K562 (cell line): ENCODE measurements around the gene PACSIN3. TPM values are rescaled to one million over a fixed set of nuclear protein-coding genes. Genes with fewer than 3 reads are reported as not detected.

Experiments
- ATAC-seq: fragments of 200-7000 bp; cut with Tn5 transposase; 3 replicates; pipeline ENCODE4 v1.9.1; 2020; ENCODE audit warnings: moderate library complexity
- BruUV-seq: library from RNA; stranded (reverse); fragments of 400-500 nt; replicated peaks from 2 replicates; lab custom pipeline; 2021; lab: Mats Ljungman, UMichigan
- CTCF ChIA-PET: fragments of 300-600 bp; formaldehyde crosslinking; extraction: SDS; loops from one replicate; lab custom pipeline; 2021; ENCODE audit warnings: low intra/inter-chr PET ratio; lab: Yijun Ruan, JAX
- POLR2A ChIA-PET: fragments of 300-600, 350-650 bp; sonication (Branson Sonifier 250); formaldehyde crosslinking; extraction: SDS; loops from one replicate; lab custom pipeline; 2021; ENCODE audit warnings: antibody characterized with exemption, inconsistent platforms; lab: Yijun Ruan, JAX
- DNase-seq, 4 experiments: peaks; one replicate each; pipeline versions ENCODE4 v3.0.0 to v3.0.0-alpha.2; 2011 to 2018; ENCODE audit warnings: low spot score in 3 of 4, mixed read lengths in 3 of 4; ENCODE audit errors: extremely low read depth in 1 of 4
- FAIRE-seq: peaks from 2 replicates; lab custom pipeline; 2011; peaks lifted over from hg19 to GRCh38; lab: Jason Lieb, UNC
- H2AFZ ChIP-seq: 2 replicates; pipeline ENCODE4 v1.6.0; 2011; ENCODE audit warnings: low read depth, low read length, control low read depth, inconsistent platforms
- H3K27ac ChIP-seq: fragments of 200-600 bp; 3 replicates; pipeline ENCODE4 v1.8.0; 2011; ENCODE audit warnings: low read depth, mild to moderate bottlenecking, control low read depth, inconsistent platforms, low read length, moderate library complexity, mixed read lengths; ENCODE audit errors: extremely low read depth
- H3K27me3 ChIP-seq, 2 experiments: fragments of 300-600 bp in 1 of 2; 2 replicates in 1 of 2; 3 replicates in 1 of 2; pipeline versions ENCODE4 v1.6.0 to v1.8.0; 2011; ENCODE audit warnings: inconsistent platforms in 2 of 2, low read length in 2 of 2, mild to moderate bottlenecking in 1 of 2, mixed read lengths in 1 of 2, moderate library complexity in 1 of 2; ENCODE audit not compliant: control insufficient read depth in 2 of 2, insufficient read depth in 2 of 2
- H3K36me3 ChIP-seq: fragments of 300-600 bp; 3 replicates; pipeline ENCODE4 v1.8.0; 2011; ENCODE audit warnings: mild to moderate bottlenecking, low read length, inconsistent platforms; ENCODE audit not compliant: control insufficient read depth, insufficient read depth
- H3K4me1 ChIP-seq, 2 experiments: fragments of 200-600 bp in 1 of 2; replicated peaks in 1 of 2; 2 replicates in 1 of 2; 3 replicates in 1 of 2; pipeline versions ENCODE4 v1.5.1 to v1.8.0; 2011; ENCODE audit warnings: inconsistent platforms in 2 of 2, low read length in 2 of 2, mild to moderate bottlenecking in 1 of 2, mixed read lengths in 1 of 2, moderate library complexity in 1 of 2; ENCODE audit not compliant: control insufficient read depth in 2 of 2, insufficient read depth in 2 of 2
- H3K4me2 ChIP-seq: 2 replicates; pipeline ENCODE4 v1.6.1; 2011; ENCODE audit warnings: low read length, control low read depth, inconsistent platforms, mixed read lengths; ENCODE audit not compliant: insufficient read depth
- H3K4me3 ChIP-seq: fragments of 200-600 bp; sonication (generic), shearing (Covaris generic); 2 replicates; pipeline ENCODE4 v1.5.1; 2016; ENCODE audit warnings: control low read depth, inconsistent platforms
- H3K79me2 ChIP-seq: fragments of 200-600 bp; 3 replicates; pipeline ENCODE4 v1.8.0; 2011; ENCODE audit warnings: low read length, inconsistent platforms; ENCODE audit not compliant: control insufficient read depth, insufficient read depth
- H3K9ac ChIP-seq, 2 experiments: 2 replicates each; pipeline versions ENCODE4 v1.6.0 to v1.6.1; 2011; ENCODE audit warnings: low read depth in 2 of 2, low read length in 2 of 2, control low read depth in 1 of 2, inconsistent platforms in 1 of 2, mild to moderate bottlenecking in 1 of 2, mixed read lengths in 1 of 2; ENCODE audit not compliant: insufficient read depth in 1 of 2
- H3K9me1 ChIP-seq: one replicate; pipeline ENCODE4 v1.6.0; 2011; ENCODE audit warnings: inconsistent platforms, mild to moderate bottlenecking, low read length, moderate library complexity; ENCODE audit not compliant: control insufficient read depth, insufficient read depth
- H3K9me3 ChIP-seq: replicated peaks from 2 replicates; pipeline ENCODE4 v1.5.1; 2011; ENCODE audit warnings: low read depth, low read length, inconsistent platforms; ENCODE audit not compliant: control insufficient read depth, insufficient read depth
- H4K20me1 ChIP-seq: replicated peaks from 2 replicates; pipeline ENCODE4 v1.6.1; 2011; ENCODE audit warnings: low read length, inconsistent platforms, mixed read lengths; ENCODE audit not compliant: control insufficient read depth, insufficient read depth
- BCOR ChIP-seq: fragments of 450-650 bp; IDR thresholded peaks from 2 replicates; pipeline ENCODE4 v1.6.1; 2016
- IRF2 ChIP-seq: sonication (generic); formaldehyde crosslinking; IDR thresholded peaks from 2 replicates; pipeline ENCODE4 v1.8.1; 2022; ENCODE audit warnings: mild to moderate bottlenecking, missing genetic modification reagents
- MTF1 ChIP-seq: fragments of 250-450 bp; sonication (Bioruptor Pico); IDR thresholded peaks from 2 replicates; pipeline ENCODE4 v1.9.0; 2021; ENCODE audit warnings: moderate library complexity, mild to moderate bottlenecking, inconsistent platforms, borderline replicate concordance
- POLR3G ChIP-seq: IDR thresholded peaks from 2 replicates; pipeline ENCODE4 v1.6.1; 2011; ENCODE audit not compliant: insufficient read length, insufficient replicate concordance; ENCODE audit errors: extremely low read depth
- RFX1 ChIP-seq: fragments of 450-650 bp; IDR thresholded peaks from 2 replicates; pipeline ENCODE4 v1.6.1; 2016; ENCODE audit warnings: mild to moderate bottlenecking, moderate library complexity
- ZFP36 ChIP-seq: fragments of 150-350 bp; IDR thresholded peaks from 2 replicates; pipeline ENCODE4 v1.6.1; 2018; ENCODE audit warnings: low read length, low read depth; ENCODE audit not compliant: partially characterized antibody
- ZNF699 ChIP-seq: fragments of 250-450 bp; sonication (Bioruptor Pico); IDR thresholded peaks from 2 replicates; pipeline ENCODE4 v1.8.0; 2021; ENCODE audit warnings: mild to moderate bottlenecking, moderate library complexity; ENCODE audit not compliant: insufficient replicate concordance
- WGBS: fragments of 100-300 bp; shearing (Covaris generic); methylation state at CpG from one replicate; pipeline ENCODE4 v1.1.6; 2016; ENCODE audit warnings: low coverage, mixed read lengths; ENCODE audit not compliant: insufficient coverage; ENCODE audit errors: missing lambda C conversion rate; 5-methylcytosine and 5-hydroxymethylcytosine counted together
- in situ Hi-C: fragments of 300-500 bp; cut with MboI; formaldehyde crosslinking; loops from 4 replicates; pipeline ENCODE4 v1.15.0; 2018; ENCODE audit warnings: inconsistent platforms, mixed read lengths
- intact Hi-C: fragments of 100-400 bp; cut with micrococcal nuclease; formaldehyde crosslinking; loops from 2 replicates; pipeline ENCODE4 v1.14.2; 2022
- polyA plus RNA-seq, 8 experiments: library from polyadenylated mRNA; depleted of rRNA in 4 of 8; stranded (reverse) in 5 of 8; unstranded in 3 of 8; fragments of >200 nt; fragmentation: Nextera tagmentation in 2 of 8; fragmentation: Illumina TruSeq in 1 of 8; extraction: Ambion mirVana in 2 of 8; extraction: Trizol in 1 of 8; gene quantifications; 2 replicates each; pipeline versions ENCODE4 v1.2.1 to v1.2.3, GENCODE V29; 2011 to 2014; ENCODE audit warnings: inconsistent platforms in 1 of 8, missing spikeins in 1 of 8
- total RNA-seq, 7 experiments: library from RNA; depleted of rRNA in 6 of 7; stranded (reverse); fragments of >200 nt in 6 of 7; fragmentation: Illumina TruSeq in 2 of 7; extraction: Trizol in 2 of 7; gene quantifications; 2 replicates each; pipeline versions ENCODE4 v1.2.1 to v1.2.3, GENCODE V29; 2011 to 2021; ENCODE audit warnings: low replicate concordance in 1 of 7
- TF ChIP-seq, protein P1 (sequence below): fragments of 450-650 bp; formaldehyde crosslinking; IDR thresholded peaks from 2 replicates; pipeline ENCODE4 v1.4.0; 2020; ENCODE audit warnings: mild to moderate bottlenecking, moderate library complexity
- TF ChIP-seq, protein P2 (sequence below), 2 experiments: fragments of 450-650 bp in 1 of 2; IDR thresholded peaks; 2 replicates each; pipeline ENCODE4 v1.6.1; 2011 to 2017; ENCODE audit warnings: low read depth in 2 of 2, antibody characterized with exemption in 1 of 2, borderline replicate concordance in 1 of 2, low read length in 1 of 2, mild to moderate bottlenecking in 1 of 2, mixed read lengths in 1 of 2; ENCODE audit not compliant: control insufficient read depth in 1 of 2

The PACSIN3 gene
- total and polyA plus RNA-seq, 9 of the 15 experiments (the other 6 are each of a cell fraction or from before 2014, with no cell fraction given) = 0.13 to 18.1 (median 7.1) TPM

DNA sequence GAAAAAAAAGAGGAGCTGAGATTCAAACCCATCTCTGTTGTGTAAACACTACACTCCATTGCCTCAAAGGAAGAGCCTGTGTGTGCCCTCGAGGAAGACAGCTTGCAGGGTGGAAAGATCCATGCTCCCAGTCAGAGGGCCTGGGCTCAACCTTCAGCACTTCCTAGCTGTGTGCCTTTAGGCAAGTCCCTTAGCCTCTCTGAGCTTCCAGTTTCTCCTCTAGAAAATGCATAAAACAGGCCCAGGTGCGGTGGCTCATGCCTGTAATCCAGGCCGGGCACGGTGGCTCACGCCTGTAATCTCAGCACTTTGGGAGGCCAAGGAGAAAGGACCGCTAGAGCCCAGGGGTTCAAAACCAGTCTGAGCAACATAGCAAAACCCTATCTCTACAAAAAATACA, 5.0 kb downstream of the PACSIN3 start:
- no peak overlapping the region for H3K27ac ChIP-seq

DNA sequence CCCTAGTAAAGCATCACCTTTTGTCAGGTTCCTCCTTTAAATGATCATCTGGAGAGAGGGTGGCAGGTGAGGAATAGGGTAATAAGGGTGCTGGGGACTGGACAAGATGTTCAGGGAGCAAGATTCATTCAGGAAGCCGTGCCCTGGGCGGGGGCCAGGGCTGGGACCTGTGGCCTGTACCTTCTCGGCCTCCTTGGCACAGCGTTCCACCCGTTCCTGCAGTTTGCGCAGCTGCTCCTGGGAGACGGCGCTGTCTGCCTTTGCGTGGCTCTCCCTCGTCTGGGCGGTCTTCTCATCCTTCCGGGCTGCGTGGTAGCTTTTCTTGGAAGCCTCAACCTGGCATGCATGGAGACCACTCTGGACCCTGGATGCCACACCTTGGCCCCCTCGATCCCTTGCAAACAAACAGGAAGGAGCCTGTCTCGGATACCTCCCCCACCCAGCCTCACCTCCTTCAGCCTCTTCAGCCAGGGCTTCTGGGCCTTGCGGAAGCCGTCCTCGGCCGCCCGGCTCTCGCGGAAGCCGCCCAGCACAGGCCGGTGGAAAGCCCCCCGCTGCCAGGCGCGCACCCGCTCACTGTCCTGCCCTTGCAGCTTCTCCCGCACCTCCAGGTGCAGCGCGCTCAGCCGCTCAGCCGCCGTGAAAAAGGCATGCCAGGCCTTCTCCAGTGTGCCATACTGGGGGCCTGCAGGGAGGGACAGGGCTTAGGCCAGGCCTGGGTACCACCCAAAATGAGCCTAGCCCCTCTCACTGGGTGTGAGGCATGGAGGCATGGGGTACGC, 6.0 kb downstream of the PACSIN3 start:
- intact Hi-C loops = no loop called here
- no peak overlapping the region for H3K4me3 ChIP-seq
- no peak overlapping the region for H3K27ac ChIP-seq
- H3K79me2 ChIP-seq = peaks cover 15% of the 10 kb centered on the region
- no peak for ATAC-seq
- peaks cover 16 to 41% of the 10 kb centered on the region in 2 experiments for H3K4me1 ChIP-seq
- DNase-seq = no peak
- H4K20me1 ChIP-seq = 0 out of 2 replicates have a peak, but pooled peaks cover 6% of the 10 kb centered on the region
- no TSS peak for BruUV-seq
- H3K27me3 ChIP-seq = no peaks in the 10 kb centered on the region
- POLR2A ChIA-PET = interaction anchor here (0.6 to 0.8 kb wide), 4 partner anchors 22 to 236 kb away, joined by 3 read pairs; no protein-coding TSS in a partner anchor
- CTCF ChIA-PET = no interaction called here
- FAIRE-seq = no peak
- peak overlapping the region in 1 of 2 experiments; percentile 18; a peak in 1 of 4 replicates for H3K9ac ChIP-seq
- 85% methylated on average over 32 of the region's 35 CpGs for WGBS
- H3K36me3 ChIP-seq = peaks cover 17% of the 10 kb centered on the region; the same call in 2 of the 3 replicates
- no peaks in the 10 kb centered on the region for H3K9me3 ChIP-seq
- H3K4me2 ChIP-seq = no peak overlapping the region
- TF ChIP-seq MTF1 = no peak
- no peak for TF ChIP-seq RFX1
- TF ChIP-seq, protein P1, sequence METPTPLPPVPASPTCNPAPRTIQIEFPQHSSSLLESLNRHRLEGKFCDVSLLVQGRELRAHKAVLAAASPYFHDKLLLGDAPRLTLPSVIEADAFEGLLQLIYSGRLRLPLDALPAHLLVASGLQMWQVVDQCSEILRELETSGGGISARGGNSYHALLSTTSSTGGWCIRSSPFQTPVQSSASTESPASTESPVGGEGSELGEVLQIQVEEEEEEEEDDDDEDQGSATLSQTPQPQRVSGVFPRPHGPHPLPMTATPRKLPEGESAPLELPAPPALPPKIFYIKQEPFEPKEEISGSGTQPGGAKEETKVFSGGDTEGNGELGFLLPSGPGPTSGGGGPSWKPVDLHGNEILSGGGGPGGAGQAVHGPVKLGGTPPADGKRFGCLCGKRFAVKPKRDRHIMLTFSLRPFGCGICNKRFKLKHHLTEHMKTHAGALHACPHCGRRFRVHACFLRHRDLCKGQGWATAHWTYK (CRISPR knock-in tag) = no peak
- TF ChIP-seq IRF2 = no peak
- no peak for TF ChIP-seq ZNF699 (CRISPR knock-in tag)
- TF ChIP-seq, protein P2, sequence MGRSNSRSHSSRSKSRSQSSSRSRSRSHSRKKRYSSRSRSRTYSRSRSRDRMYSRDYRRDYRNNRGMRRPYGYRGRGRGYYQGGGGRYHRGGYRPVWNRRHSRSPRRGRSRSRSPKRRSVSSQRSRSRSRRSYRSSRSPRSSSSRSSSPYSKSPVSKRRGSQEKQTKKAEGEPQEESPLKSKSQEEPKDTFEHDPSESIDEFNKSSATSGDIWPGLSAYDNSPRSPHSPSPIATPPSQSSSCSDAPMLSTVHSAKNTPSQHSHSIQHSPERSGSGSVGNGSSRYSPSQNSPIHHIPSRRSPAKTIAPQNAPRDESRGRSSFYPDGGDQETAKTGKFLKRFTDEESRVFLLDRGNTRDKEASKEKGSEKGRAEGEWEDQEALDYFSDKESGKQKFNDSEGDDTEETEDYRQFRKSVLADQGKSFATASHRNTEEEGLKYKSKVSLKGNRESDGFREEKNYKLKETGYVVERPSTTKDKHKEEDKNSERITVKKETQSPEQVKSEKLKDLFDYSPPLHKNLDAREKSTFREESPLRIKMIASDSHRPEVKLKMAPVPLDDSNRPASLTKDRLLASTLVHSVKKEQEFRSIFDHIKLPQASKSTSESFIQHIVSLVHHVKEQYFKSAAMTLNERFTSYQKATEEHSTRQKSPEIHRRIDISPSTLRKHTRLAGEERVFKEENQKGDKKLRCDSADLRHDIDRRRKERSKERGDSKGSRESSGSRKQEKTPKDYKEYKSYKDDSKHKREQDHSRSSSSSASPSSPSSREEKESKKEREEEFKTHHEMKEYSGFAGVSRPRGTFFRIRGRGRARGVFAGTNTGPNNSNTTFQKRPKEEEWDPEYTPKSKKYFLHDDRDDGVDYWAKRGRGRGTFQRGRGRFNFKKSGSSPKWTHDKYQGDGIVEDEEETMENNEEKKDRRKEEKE (IDR thresholded peaks at IDR 0.05; ENCODE audit: borderline replicate concordance in 1 of 2, control insufficient read depth in 1 of 2, low read depth in 2 of 2, low read length in 1 of 2) = no peak
- H3K9me1 ChIP-seq = peaks cover 3% of the 10 kb centered on the region
- in situ Hi-C loops = no loop called here
- no peak overlapping the region for H2AFZ ChIP-seq

More for the DNA sequence above, 5.0 kb downstream of the PACSIN3 start:
- H3K4me3 ChIP-seq = no peak overlapping the region
- H2AFZ ChIP-seq = no peak overlapping the region
- H3K36me3 ChIP-seq = peaks cover 8% of the 10 kb centered on the region; the same call in 2 of the 3 replicates
- no peak for DNase-seq
- CTCF ChIA-PET = no interaction called here
- intact Hi-C loops = no loop called here
- peaks cover 8 to 50% of the 10 kb centered on the region in 2 experiments for H3K4me1 ChIP-seq
- TF ChIP-seq ZFP36 (peak; percentile 36), BCOR (0 out of 2 replicates have a peak, but pooled peaks have one; percentile 25), POLR3G (no peak)
- H3K79me2 ChIP-seq = peaks cover 5% of the 10 kb centered on the region
- no peak for ATAC-seq
- 42% methylated on average over 6 of the region's 6 CpGs for WGBS
- in situ Hi-C loops = no loop called here
- H4K20me1 ChIP-seq = no peaks in the 10 kb centered on the region
- POLR2A ChIA-PET = interaction anchor here (0.6 to 0.8 kb wide), 3 partner anchors 19 to 156 kb away, joined by 3 read pairs; no protein-coding TSS in a partner anchor
- H3K27me3 ChIP-seq = no peaks in the 10 kb centered on the region
- FAIRE-seq = no peak
- no peak overlapping the region for H3K9ac ChIP-seq
- no peaks in the 10 kb centered on the region for H3K9me3 ChIP-seq
- H3K4me2 ChIP-seq = no peak overlapping the region
- no peaks in the 10 kb centered on the region for H3K9me1 ChIP-seq
- BruUV-seq = no TSS peak
